NOMO-1 treated with DMSO at 0.1 percent for 48 hours (cell line): ENCODE results near the gene SNX6.
"Not testable (repeated sequence)": the region's sequence is repeated elsewhere in the genome, so short reads cannot be mapped to it uniquely, and the experiment has no call there.

Experiments
- DNase-seq: peaks from one replicate; lab custom pipeline; 2025; ENCODE audit not compliant: unreplicated experiment; lab: John Stamatoyannopoulos, UW

The SNX6 gene

DNA sequence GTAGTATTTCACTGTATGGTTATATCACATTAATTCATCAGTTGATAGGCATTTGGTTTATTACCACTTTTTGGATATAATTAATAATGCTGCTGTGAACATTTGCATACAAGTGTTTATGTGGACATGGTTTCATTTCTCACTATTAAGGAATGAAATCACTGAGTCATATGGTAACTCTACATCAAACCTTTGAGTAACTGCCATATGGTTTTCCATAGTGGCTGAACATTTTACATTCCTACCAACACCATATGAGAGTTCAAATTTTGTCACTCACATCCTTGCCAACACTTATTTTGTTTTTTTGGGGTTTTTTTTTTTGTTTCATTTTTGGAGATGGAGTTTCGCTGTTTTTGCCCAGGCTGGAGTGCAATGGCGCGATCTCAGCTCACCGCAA lies 60.2 kb downstream of the SNX6 start:
- no peak for DNase-seq

GRCh38 chr14:34568803-34569202 lies 61.1 kb downstream of the SNX6 start:
- DNase-seq = no peak

- DNase-seq = no peak
These were observed 67.2 kb downstream of the SNX6 start for GRCh38 chr14:34562776-34563150.

DNA sequence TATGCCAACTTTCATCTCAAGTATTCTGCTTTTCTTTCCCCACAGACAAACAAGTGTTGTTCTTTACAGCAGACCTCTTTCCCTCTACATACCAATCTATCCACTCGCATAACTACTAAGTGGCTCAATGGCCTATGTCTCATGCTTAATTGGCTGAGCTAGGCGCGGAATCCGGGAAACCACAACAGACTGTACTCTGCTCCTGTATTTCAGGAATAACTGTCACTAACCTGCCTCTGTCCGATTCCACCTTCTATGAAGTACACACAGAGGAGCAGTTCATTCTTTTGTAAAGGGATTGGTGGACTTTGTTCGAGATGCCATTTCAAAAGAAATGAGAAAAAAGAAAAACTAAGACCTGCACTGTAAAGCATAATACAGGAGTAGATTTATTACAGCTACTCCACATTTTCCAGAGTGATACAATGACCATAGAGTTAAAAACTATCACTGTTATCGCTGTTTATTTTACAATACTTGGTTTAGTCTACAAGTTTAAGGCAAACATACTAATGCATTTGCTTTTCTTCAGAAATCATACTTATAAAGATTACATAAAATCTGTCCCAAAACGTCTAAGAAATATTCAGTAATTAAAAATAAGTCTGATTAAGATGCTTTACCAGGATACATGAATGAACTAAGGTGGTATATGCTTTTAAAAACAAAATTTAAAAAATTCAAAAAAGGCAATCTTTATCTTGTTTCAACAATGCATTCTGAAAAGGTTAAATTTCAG lies 67.7 kb downstream of the SNX6 start:
- not testable (repeated sequence) for DNase-seq

DNA sequence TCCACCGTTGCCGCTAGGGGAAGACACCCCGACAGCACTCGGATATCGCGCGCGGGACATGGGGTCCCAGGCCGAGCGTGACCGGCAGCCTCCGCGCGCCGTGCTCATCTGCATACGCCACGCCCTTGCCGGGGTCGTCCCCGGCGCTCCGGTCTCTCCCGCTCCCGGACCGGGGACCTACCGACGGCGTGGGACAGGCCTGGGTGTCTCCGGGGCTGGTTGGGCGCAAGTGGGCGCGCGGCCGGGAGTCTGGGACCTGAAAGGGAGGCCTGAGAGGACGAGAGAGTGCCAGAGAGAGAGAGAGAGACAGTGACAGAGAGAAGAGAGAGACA lies 73.5 kb downstream of the SNX6 start:
- not testable (repeated sequence) for DNase-seq

GRCh38 chr14:34555583-34556497 lies 74.1 kb downstream of the SNX6 start:
- DNase-seq = not testable (repeated sequence)

DNA sequence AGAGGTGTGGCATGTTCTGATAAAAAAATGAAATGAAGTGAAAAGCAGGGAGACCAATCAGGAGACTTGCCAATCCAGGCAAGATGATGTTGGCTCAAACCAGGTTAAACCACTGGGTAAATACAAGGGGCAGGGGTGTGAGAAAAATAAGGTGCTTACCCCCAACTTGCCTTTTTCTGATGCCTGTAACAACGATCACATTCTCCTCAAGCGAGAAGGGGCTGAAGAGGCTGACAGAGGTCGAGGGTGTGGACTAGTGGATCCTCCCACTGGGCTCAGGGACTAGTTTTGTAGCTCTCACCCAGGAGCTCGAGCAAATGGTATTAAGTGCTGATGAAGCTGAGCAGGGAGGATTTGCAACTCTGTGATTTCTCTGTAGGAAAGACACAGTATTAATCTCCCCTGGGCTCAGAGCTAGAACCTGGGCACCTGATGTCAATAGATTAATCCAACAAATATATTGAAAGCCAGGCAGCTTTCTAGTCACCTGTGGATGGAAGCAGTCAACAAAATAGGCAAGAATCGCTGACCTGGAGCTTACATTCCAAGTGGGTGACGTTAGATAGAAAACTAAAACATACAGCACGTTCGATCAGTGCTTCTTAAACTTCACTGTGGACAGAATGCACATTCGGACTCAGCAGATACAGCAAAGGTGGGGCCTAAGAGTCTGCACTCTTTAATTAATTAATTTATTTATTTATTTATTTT lies 75.3 kb downstream of the SNX6 start:
- DNase-seq = no peak

- not testable (repeated sequence) for DNase-seq
These were observed 80.5 kb downstream of the SNX6 start for GRCh38 chr14:34549276-34549966.

- no peak for DNase-seq
These were observed 81.4 kb downstream of the SNX6 start for GRCh38 chr14:34548472-34548981.

DNA sequence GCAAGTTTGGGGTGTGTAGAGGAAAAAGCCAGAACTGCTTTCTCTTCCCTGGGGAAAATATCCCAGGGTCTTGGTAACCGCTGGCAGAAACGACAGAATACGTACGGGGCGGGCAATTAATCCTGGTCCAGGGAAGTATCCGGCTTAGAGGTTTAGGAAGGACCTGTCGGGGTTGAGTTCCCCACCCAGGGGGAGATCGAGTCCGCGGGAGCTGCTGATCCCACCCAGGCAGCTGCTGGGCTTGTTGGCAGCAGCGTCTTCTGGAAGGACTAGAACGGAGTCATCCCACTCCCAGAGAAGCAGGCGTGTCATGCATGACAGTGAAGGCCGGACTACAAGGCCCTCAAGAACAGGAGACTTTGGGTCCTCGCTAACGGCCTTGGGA lies 82.8 kb downstream of the SNX6 start:
- DNase-seq = not testable (repeated sequence)

- not testable (repeated sequence) for DNase-seq
These were observed 83.4 kb downstream of the SNX6 start for GRCh38 chr14:34546272-34547135.

- not testable (repeated sequence) for DNase-seq
These were observed 89.5 kb downstream of the SNX6 start for GRCh38 chr14:34540181-34541059.

DNA sequence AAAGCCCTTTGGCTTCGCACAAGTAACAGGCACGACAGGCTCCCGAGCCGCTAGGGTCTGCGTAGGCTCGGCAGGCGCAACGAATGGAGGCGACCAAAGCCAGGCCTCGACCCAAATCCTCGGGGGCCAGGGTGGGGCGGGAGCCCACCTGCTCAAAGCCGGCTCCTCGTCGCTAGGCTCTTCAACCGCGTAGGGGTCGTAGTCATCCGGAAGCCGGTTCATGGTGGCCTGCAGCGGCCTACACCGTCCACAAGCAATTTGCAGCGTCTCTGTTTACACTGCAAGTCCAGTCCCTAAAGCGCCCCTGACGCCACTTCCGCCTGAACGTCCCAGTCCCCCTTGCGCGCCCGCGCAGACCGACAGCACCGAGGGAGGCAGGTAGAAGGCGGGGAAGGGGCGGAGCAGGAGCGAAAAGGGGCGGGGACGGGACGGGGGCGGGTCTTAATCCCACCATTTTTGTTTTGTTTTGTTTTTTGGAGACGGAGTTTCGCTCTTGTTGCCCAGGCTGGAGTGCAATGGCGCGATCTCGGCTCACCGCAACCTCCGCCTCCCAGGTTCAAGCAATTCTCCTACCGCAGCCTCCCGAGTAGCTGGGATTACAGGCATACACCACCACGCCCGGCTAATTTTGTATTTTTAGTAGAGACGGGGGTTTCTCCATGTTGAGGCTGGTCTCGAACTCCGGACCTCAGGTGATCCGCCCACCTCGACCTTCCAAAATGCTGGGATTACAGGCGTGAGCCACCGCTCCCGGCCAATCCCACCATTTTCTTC lies 90.4 kb downstream of the SNX6 start, which contains the start of gene EAPP:
Gene EAPP, minus strand, starts transcription at position 295 of the 774 bp plus-strand sequence. Its CDS starts 73 bp downstream, at position 222.
- DNase-seq = no peak

- no peak for DNase-seq
These were observed 91.0 kb downstream of the SNX6 start for GRCh38 chr14:34538871-34539406.

- not testable (repeated sequence) for DNase-seq
These were observed 91.9 kb downstream of the SNX6 start for GRCh38 chr14:34538096-34538495.

GRCh38 chr14:34537677-34538009 lies 92.3 kb downstream of the SNX6 start:
- no peak for DNase-seq

- no peak for DNase-seq
These were observed 92.8 kb downstream of the SNX6 start for GRCh38 chr14:34536951-34537676.
